K562 (cell line): ENCODE measurements around the gene CALML6. TPM values are rescaled to one million over a fixed set of nuclear protein-coding genes. Genes with fewer than 3 reads are reported as not detected.

ENCODE experiments used
- CBX5 ChIP-seq: IDR thresholded peaks from 2 replicates; pipeline ENCODE4 v1.6.1; 2014; ENCODE audit warnings: low read depth, borderline replicate concordance
- CEBPG ChIP-seq, 3 experiments: fragments of 200-800 bp in 1 of 3; sonication (Bioruptor generic) in 1 of 3; sonication (generic) in 1 of 3; formaldehyde crosslinking in 1 of 3; IDR thresholded peaks in 2 of 3; conservative IDR thresholded peaks in 1 of 3; 2 replicates each; pipeline versions ENCODE4 v1.6.1 to v1.8.0; 2016 to 2022; ENCODE audit warnings: missing compliant biosample characterization in 2 of 3, missing genetic modification characterization in 2 of 3, mild to moderate bottlenecking in 1 of 3, missing genetic modification reagents in 1 of 3
- GTF2B ChIP-seq: IDR thresholded peaks from 2 replicates; pipeline ENCODE4 v1.6.1; 2011; ENCODE audit not compliant: insufficient read length; ENCODE audit errors: extremely low read depth
- HDGF ChIP-seq: fragments of 450-650 bp; IDR thresholded peaks from 2 replicates; pipeline ENCODE4 v1.6.1; 2016
- HLTF ChIP-seq: fragments of 450-650 bp; IDR thresholded peaks from 2 replicates; pipeline ENCODE4 v1.6.1; 2016
- POLR3G ChIP-seq: IDR thresholded peaks from 2 replicates; pipeline ENCODE4 v1.6.1; 2011; ENCODE audit not compliant: insufficient read length, insufficient replicate concordance; ENCODE audit errors: extremely low read depth
- PTTG1 ChIP-seq: fragments of 450-650 bp; IDR thresholded peaks from 2 replicates; pipeline ENCODE4 v1.6.1; 2016; ENCODE audit warnings: low read depth, mild to moderate bottlenecking, missing genetic modification characterization, missing compliant biosample characterization
- REST ChIP-seq, 2 experiments: fragments of 450-650 bp; formaldehyde crosslinking in 1 of 2; IDR thresholded peaks; 2 replicates each; pipeline versions ENCODE4 v1.4.0 to v1.6.1; 2014 to 2020; ENCODE audit warnings: mild to moderate bottlenecking in 2 of 2, borderline replicate concordance in 1 of 2, low read depth in 1 of 2
- SETDB1 ChIP-seq: IDR thresholded peaks from one replicate; pipeline ENCODE4 v1.6.1; 2012; ENCODE audit warnings: low read length, control low read depth, inconsistent platforms
- SIN3B ChIP-seq: fragments of 450-650 bp; IDR thresholded peaks from 2 replicates; pipeline ENCODE4 v1.6.1; 2017; ENCODE audit warnings: low read depth, mild to moderate bottlenecking, moderate library complexity
- TAF15 ChIP-seq: fragments of 200-400 bp; formaldehyde crosslinking; IDR thresholded peaks from 2 replicates; pipeline ENCODE4 v1.6.1; 2017; ENCODE audit warnings: mild to moderate bottlenecking, low read depth, low read length, moderate library complexity
- TCF7L2 ChIP-seq: fragments of 150-350 bp; IDR thresholded peaks from 2 replicates; pipeline ENCODE4 v1.6.1; 2016; ENCODE audit warnings: low read depth, mild to moderate bottlenecking, low read length, moderate library complexity
- THRAP3 ChIP-seq: fragments of 450-650 bp; IDR thresholded peaks from 2 replicates; pipeline ENCODE4 v1.6.1; 2016; ENCODE audit warnings: mild to moderate bottlenecking, inconsistent platforms, borderline replicate concordance
- ZBTB34 ChIP-seq: fragments of 250-450 bp; sonication (Bioruptor Pico); IDR thresholded peaks from 2 replicates; pipeline ENCODE4 v1.8.0; 2021; ENCODE audit warnings: mild to moderate bottlenecking, moderate library complexity
- ZC3H4 ChIP-seq: sonication (generic); formaldehyde crosslinking; IDR thresholded peaks from 2 replicates; pipeline ENCODE4 v1.9.0; 2021; ENCODE audit warnings: missing genetic modification reagents, borderline replicate concordance
- ZNF561 ChIP-seq: fragments of 450-650 bp; formaldehyde crosslinking; conservative IDR thresholded peaks from 2 replicates; pipeline ENCODE4 v1.4.0; 2020; ENCODE audit warnings: mild to moderate bottlenecking, moderate library complexity
- ZNF583 ChIP-seq: fragments of 250-450 bp; sonication (Bioruptor Pico); IDR thresholded peaks from 2 replicates; pipeline ENCODE4 v1.4.0; 2020
- polyA plus RNA-seq, 8 experiments: library from polyadenylated mRNA; depleted of rRNA in 4 of 8; stranded (reverse) in 5 of 8; unstranded in 3 of 8; fragments of >200 nt; fragmentation: Nextera tagmentation in 2 of 8; fragmentation: Illumina TruSeq in 1 of 8; extraction: Ambion mirVana in 2 of 8; extraction: Trizol in 1 of 8; gene quantifications; 2 replicates each; pipeline versions ENCODE4 v1.2.1 to v1.2.3, GENCODE V29; 2011 to 2014; ENCODE audit warnings: inconsistent platforms in 1 of 8, missing spikeins in 1 of 8
- total RNA-seq, 7 experiments: library from RNA; depleted of rRNA in 6 of 7; stranded (reverse); fragments of >200 nt in 6 of 7; fragmentation: Illumina TruSeq in 2 of 7; extraction: Trizol in 2 of 7; gene quantifications; 2 replicates each; pipeline versions ENCODE4 v1.2.1 to v1.2.3, GENCODE V29; 2011 to 2021; ENCODE audit warnings: low replicate concordance in 1 of 7

The CALML6 gene
- total and polyA plus RNA-seq, 9 of the 15 experiments (the other 6 are each of a cell fraction or from before 2014, with no cell fraction given), result 0.14 TPM; not detected in 8

- no peak for TF ChIP-seq REST (IDR thresholded peaks at IDR 0.05; ENCODE audit: borderline replicate concordance)
- TF ChIP-seq REST (CRISPR knock-in tag; IDR thresholded peaks at IDR 0.05; ENCODE audit: low read depth), result no peak
- TF ChIP-seq ZBTB34 (CRISPR knock-in tag), result no peak
- no peak for TF ChIP-seq ZC3H4 (CRISPR knock-in tag)
- no peak for TF ChIP-seq CBX5
- no peak for TF ChIP-seq TCF7L2
- no peak for TF ChIP-seq HDGF
- TF ChIP-seq HLTF, result no peak
- TF ChIP-seq POLR3G, result no peak
- no peak for TF ChIP-seq SETDB1
- no peak for TF ChIP-seq SIN3B
- no peak for TF ChIP-seq ZNF583 (CRISPR knock-in tag)
- TF ChIP-seq THRAP3, result no peak
- no peak for TF ChIP-seq PTTG1 (tag)
- TF ChIP-seq ZNF561, result no peak
- no peak for TF ChIP-seq CEBPG (CRISPR knock-in tag; IDR thresholded peaks at IDR 0.05)
- no peak for TF ChIP-seq CEBPG (tag; conservative IDR thresholded peaks at IDR 0.05 in 1 of 2, IDR thresholded peaks at IDR 0.05 in 1 of 2)
- no peak for TF ChIP-seq GTF2B
- no peak for TF ChIP-seq TAF15
Observed at GRCh38 chr1:1889847-1890505, 25.1 kb upstream of the CALML6 start (continued).
